Umbilical cord (tissue), 2 donors: ENCODE measurements around the gene TMED6. TPM values are rescaled to one million over a fixed set of nuclear protein-coding genes. Genes with fewer than 3 reads are reported as not detected.
"Not testable (repeated sequence)": the region's sequence is repeated elsewhere in the genome, so short reads cannot be mapped to it uniquely, and the experiment has no call there.

Experiments
- DNase-seq: peaks from one replicate; pipeline ENCODE4 v3.0.0-alpha.2; 2015; ENCODE audit warnings: low spot score
- total RNA-seq: library from RNA; depleted of rRNA; stranded (reverse); fragments of >200 nt; gene quantifications from one replicate; pipeline ENCODE4 v1.2.3, GENCODE V29; 2014; ENCODE audit warnings: low replicate concordance; ENCODE audit not compliant: insufficient read depth

The TMED6 gene
- total RNA-seq, 1 donor from 2014 or later, result not detected

GRCh38 chr16:69301861-69302260 lies 49.7 kb downstream of the TMED6 start:
- no peak for DNase-seq

GRCh38 chr16:69301187-69301586 lies 50.4 kb downstream of the TMED6 start:
- DNase-seq, result no peak

GRCh38 chr16:69298261-69298660 lies 53.3 kb downstream of the TMED6 start:
- no peak for DNase-seq

- DNase-seq, result not testable (repeated sequence)
Observed at GRCh38 chr16:69296771-69297170, 54.8 kb downstream of the TMED6 start.

GRCh38 chr16:69294051-69294450 lies 57.5 kb downstream of the TMED6 start:
- no peak for DNase-seq

GRCh38 chr16:69293401-69293800 lies 58.2 kb downstream of the TMED6 start:
- DNase-seq, result no peak

Other genes with a start within 250 kb of the TMED6 start
- gene HAS3, start 246.1 kb downstream of the TMED6 start, total RNA-seq, result 10.4 TPM
- 46.5 TPM for gene CHTF8, start 219.2 kb downstream of the TMED6 start, total RNA-seq
- 13.7 TPM for gene UTP4, start 219.1 kb downstream of the TMED6 start, total RNA-seq
- gene SNTB2, start 164.6 kb downstream of the TMED6 start, total RNA-seq, result 174 TPM
- 44.5 TPM for gene VPS4A, start 40.4 kb downstream of the TMED6 start, total RNA-seq
- 3.1 TPM for gene PDF, start 21.2 kb downstream of the TMED6 start, total RNA-seq
- gene COG8, start 12.2 kb downstream of the TMED6 start, total RNA-seq, result 47.7 TPM
- 12.5 TPM for gene NIP7, start 12.0 kb downstream of the TMED6 start, total RNA-seq
- 7.2 TPM for gene TERF2, start 34.2 kb upstream of the TMED6 start, total RNA-seq
- 97.5 TPM for gene CYB5B, start 72.8 kb upstream of the TMED6 start, total RNA-seq
- 22.6 TPM for gene NFAT5, start 214.2 kb upstream of the TMED6 start, total RNA-seq